Inflammatory macrophage (primary cell): Measurements from ENCODE around the gene CLDN19.
"Not testable (repeated sequence)": the region's sequence is repeated elsewhere in the genome, so short reads cannot be mapped to it uniquely, and the experiment has no call there.

Experiments used
- DNase-seq, 2 donors: peaks; one replicate each; pipeline ENCODE4 v3.0.0-alpha.2; 2020 to 2022

Gene CLDN19

DNA sequence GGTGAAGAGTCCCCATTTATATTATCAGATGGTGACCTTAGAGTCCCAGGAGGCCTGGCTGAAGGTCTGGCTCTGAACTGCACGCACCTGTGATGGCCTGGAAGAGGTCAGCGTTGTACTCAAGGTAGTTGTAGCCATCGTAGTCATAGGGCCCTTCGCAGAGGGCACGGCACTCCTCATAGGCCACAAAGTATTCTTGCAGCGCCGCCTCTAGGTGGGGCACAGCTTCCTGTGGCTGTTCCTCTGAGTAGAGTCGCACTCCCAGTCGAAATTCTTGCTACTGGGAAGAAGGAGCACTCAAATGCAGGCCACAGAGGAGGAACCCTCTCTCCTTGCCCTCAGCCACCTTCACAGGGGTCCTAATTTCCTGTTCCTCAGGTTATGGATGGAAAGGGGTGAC, 19.1 kb upstream of the CLDN19 start:
- peak in 1 of 2 donors; percentile 23 for DNase-seq

DNA sequence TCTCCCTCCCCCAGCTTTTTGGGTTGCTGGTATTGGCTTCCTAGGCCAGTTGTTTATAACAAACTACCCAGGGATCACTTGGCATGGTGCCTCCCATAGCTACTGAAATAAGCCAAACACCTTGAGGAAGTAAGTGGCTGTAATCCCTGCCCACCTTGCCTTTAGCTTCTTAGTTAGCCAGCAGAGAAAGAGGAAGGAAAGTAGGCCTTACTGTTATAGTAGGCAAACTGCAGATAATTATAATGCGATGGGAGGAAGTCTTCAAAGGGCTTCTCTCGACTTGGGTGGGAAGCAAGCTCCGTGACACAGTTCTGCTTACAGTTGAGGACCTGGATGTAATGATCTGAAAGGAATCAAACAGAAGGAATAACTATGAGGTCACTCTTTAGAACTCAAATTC, 18.6 kb upstream of the CLDN19 start:
- DNase-seq, result peak; percentile 22 to 38

GRCh38 chr1:42757892-42758275, 17.8 kb upstream of the CLDN19 start:
- DNase-seq, result no peak

GRCh38 chr1:42756956-42757891, 17.2 kb upstream of the CLDN19 start:
- DNase-seq, result peak; percentile 75 to 77

- DNase-seq, result no peak
Observed at GRCh38 chr1:42753070-42753469, 13.0 kb upstream of the CLDN19 start.

DNA sequence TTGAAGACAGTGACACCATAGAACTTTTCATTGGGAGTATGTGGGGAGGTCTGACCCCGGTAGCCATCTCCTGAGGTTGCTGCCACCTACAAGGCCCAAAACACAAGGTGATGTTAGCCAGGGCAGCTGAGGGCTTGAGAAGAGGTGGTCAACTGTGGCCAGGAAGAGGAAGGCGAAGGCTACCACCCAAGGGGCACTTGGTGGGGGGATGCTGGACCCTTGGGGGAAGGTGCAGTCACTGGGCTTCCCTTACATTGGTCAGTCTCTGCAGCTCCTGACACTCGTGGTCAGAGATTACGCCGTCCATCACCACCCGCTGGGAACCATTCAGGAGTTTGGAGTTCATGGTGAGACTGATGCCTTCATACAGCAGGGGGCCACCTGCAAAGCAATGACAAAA, 12.2 kb upstream of the CLDN19 start:
- DNase-seq, result no peak

GRCh38 chr1:42751511-42752070, 11.6 kb upstream of the CLDN19 start:
- DNase-seq, result not testable (repeated sequence)

DNA sequence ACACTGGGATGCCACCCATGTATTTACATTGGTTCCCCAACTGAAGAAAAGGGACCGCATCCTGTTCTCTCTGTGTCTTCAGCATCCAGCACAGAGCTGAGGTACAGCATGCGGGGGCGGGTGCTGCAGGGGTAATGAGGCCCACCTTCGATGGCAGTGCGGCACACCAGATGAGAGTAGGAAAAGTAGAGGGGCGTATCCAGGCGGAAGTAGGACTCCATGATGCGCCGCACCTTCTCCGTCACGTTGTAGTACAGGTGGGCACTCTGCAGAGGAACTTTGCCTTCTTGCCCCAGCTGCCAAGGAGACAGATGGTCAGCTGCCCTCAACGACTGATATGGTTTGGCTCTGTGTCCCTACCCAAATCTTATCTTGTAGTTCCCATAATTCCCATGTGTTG, 10.0 kb upstream of the CLDN19 start:
- no peak for DNase-seq

DNA sequence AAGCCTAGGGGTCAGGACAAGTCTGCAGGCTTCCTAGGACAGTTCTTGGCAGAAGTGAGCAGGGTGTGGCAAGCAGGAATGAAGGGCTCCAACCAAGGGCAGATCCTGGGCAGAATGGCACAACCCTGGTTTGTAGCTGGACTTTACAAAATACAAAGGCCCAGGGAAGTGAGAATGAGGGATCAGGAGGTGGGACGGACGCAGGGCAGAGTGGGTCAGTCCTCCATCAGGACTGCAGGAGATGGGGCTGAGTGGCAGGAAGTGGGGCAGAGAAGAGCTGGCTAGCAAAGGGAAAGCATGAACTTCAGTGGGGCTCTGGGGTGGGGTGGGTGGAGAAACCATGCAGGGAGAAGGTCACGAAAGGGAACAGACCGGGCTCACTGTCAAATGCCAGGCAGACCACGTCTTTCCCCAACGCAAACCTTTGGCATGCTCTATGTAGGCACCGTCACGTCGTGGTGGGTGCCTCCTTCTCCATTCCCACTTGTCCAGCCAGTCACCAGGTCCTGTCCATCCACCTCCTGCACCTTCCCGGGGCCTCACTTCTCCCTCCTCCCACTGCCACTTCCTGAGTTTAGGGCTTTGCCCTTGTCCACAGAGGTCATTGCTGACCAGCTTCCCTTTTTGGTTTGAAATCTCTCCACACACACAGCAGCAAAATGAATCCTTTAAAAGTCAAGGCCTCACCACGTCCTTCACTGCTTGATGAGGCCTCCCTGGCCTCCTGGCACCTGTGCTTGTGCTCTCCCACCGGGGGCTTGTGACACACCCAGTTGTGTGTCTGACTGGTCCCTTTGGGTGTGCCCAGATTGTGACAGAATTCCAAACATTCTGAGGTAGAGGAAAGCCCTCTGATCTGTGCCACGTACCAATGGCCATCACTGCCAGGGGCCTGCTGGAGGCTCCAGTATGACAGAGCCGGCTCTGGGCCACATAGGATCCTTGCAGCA, 8.7 kb upstream of the CLDN19 start:
- peak; percentile 76 to 89 for DNase-seq

- DNase-seq, result no peak
Observed at GRCh38 chr1:42748021-42748420, 8.0 kb upstream of the CLDN19 start.

GRCh38 chr1:42747125-42747524, 7.1 kb upstream of the CLDN19 start:
- peak; percentile 14 to 32 for DNase-seq

GRCh38 chr1:42746436-42747105, 6.5 kb upstream of the CLDN19 start:
- no peak for DNase-seq

- DNase-seq, result no peak
Observed at GRCh38 chr1:42745851-42746250, 5.8 kb upstream of the CLDN19 start.

- no peak for DNase-seq
Observed at GRCh38 chr1:42744148-42744413, 4.0 kb upstream of the CLDN19 start.

DNA sequence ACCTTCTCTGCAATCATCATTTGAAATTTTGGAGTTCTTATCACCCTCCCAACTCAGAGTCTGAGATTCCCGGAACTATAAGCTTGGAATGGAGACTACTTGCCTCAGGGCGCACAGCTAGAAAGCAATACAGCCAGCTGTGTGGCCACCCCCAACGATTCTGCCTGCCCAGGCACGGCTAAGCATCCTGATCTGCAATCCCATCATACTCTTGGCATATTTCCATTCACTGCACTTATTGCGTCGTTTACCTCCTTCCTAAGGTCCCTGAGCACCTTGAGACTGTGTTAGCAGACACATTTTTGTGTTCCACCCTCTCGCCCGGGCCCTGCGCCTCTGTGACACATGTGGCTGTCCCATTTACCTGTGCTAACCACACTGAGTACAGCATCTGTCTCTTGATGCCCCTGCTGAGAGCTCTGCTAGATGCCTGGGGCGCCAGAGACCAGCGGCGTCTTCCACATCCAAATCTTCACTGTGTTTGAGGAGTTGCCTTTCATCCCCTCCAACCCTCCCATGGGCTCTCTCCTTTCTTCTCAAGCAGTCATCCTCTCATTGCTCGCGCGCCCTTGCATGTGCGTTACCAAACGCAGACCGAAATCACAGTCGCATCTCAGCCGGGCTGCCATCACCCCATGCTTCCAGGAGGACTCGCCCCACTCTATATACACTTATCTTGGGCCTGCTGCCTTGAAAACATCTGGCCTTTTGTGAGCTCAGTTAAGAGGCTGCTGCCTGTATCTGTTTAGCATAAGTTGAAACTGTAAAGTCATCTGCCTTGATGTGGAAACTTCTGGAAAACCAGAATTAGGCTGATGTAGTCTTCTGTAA, 3.5 kb upstream of the CLDN19 start:
- no peak for DNase-seq

DNA sequence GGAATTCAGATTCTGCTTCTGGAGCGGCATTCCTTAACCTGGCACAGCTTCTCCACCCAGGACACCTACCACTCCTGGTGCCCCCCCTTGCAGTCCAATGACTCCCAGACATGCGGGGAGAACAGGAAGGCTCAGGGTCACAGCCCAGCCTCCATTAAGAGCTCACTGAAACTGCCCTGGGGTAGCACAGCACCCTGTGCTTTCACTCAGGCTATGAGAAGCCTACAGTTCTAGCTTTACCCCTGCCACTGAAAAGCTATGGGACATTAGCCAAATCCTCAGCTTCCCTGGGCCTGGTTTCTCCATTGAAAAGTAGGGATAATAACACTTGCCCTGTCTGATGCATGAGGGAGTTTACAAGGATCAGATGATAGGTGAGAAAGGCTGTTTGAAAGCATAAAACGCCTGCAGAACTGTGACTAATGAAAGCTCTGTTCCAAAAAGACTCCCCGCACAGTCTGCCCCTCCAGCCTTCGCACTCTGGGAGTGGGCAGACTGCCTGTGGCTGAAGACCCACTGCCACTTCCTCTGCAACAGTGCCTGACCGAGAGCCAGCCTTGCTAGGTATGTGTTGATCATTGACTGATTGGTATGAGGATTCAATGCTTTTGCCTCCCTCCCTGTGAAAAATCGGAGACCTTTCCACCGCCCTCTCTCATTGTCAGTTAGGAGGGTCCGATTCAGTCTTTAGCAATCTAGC, 2.7 kb upstream of the CLDN19 start:
- no peak for DNase-seq

GRCh38 chr1:42742141-42742540, 2.1 kb upstream of the CLDN19 start:
- DNase-seq, result no peak

DNA sequence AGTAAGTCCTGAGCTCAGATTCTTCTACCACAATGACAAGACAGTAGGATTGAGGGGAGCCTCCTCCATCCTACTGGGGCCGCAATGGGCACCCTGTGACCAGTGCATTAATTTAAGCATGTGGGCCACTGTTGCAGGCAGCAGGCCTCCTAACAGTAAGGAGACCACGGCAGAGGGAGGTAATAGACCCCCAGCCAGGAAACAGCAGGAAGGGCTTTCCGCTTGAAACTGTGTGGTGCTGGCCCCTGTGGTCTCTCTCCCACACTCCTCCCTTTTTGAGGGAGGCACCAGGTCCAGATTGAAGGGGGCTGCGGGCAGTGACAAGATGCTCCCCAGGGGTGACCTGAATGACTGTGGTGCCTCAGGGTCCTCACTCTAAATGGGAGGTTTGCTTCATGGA, 1.7 kb upstream of the CLDN19 start:
- DNase-seq, result no peak

DNA sequence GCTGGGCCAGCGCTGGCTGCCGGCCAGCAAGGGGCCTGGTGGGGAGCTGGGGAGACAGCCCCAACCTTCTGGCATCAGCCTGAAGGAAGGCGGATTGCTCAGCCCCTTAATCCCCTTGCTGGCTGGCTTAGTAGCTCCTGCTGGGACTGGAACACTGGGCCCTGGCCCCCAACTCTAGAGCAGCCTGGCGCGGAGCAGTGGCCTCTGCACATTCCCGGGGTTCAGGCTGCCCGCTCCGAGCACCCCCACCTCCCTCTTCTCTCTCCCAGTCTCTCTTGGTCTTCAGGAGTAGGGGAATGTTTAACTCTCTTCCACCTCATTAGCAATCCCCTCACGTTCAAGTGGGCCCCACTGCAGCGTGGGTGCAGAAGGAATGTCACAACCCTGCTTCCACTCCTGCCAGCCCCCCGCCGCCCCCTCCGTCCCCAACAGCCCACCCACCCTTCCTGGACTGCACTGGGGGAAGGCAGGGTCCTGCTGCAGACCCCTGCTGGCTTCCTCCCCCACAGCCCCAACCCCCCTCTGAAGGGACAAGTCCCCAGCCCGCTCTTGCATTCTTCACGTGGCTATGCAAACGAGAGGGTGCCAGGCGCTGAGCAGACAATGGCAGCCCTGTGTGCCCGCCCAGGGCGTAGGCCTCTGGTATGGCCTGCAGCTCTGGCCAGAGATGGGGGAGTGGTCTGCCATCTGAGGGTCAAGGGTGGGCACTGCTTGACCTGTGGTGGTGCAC, 980 bp upstream of the CLDN19 start:
- DNase-seq, result no peak

DNA sequence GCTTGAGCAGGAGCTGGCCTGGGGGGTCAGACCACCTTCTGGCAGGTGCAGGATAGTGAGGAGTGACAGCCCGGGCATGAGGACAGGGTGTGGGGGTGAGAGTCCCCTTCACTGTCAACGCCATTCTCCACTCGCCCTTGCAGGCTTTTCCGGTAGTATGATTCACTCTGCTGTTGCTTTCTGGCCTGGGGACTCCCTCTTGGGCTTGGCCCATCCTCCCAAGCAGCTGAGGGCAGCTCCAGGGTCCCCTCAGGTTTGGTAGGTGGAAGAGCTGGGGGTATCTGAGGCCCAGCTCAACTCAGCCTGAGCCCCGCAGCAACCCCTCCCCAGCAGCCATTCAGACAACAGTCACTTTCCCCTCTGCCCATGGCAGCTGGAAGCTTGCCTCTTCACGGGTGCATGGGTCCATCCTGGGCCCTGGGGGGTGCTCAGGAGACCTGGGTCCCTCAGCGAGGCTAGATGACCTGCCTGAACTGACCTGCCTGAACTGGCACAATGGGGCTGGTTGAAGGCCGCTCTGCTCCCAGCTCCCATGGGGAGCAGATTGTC, 1.3 kb downstream of the CLDN19 start:
- DNase-seq, result no peak
